Measurements from ENCODE around the gene ARL11. TPM values are rescaled to one million over a fixed set of nuclear protein-coding genes. Genes with fewer than 3 reads are reported as not detected.

ARL11 gene
- total RNA-seq, 4 donors from 2014 or later, result 1.5 to 6.1 (median 2.8) TPM; not detected in 1

- no peak for TF ChIP-seq CTCF (IDR thresholded peaks at IDR 0.05; ENCODE audit: low read depth)
These were observed 7.5 kb downstream of the ARL11 start for GRCh38 chr13:49635599-49636433.

- TF ChIP-seq CTCF (IDR thresholded peaks at IDR 0.05; ENCODE audit: low read depth), result no peak
These were observed 8.4 kb downstream of the ARL11 start for GRCh38 chr13:49636705-49637104.

GRCh38 chr13:49638030-49638743, 9.9 kb downstream of the ARL11 start:
- no peak for TF ChIP-seq CTCF (IDR thresholded peaks at IDR 0.05; ENCODE audit: low read depth)

- no peak for TF ChIP-seq CTCF (IDR thresholded peaks at IDR 0.05; ENCODE audit: low read depth)
These were observed 10.4 kb downstream of the ARL11 start for GRCh38 chr13:49638744-49639072.

GRCh38 chr13:49641801-49642291, 13.5 kb downstream of the ARL11 start:
- no peak for TF ChIP-seq CTCF (IDR thresholded peaks at IDR 0.05; ENCODE audit: low read depth)

GRCh38 chr13:49643035-49643646, 14.8 kb downstream of the ARL11 start:
- TF ChIP-seq CTCF (IDR thresholded peaks at IDR 0.05; ENCODE audit: low read depth), result no peak

GRCh38 chr13:49645451-49645850, 17.1 kb downstream of the ARL11 start:
- no peak for TF ChIP-seq CTCF (IDR thresholded peaks at IDR 0.05; ENCODE audit: low read depth)
